OCI-M1 (cell line): ENCODE measurements around the gene OCA2.
"Not testable (repeated sequence)": the region's sequence is repeated elsewhere in the genome, so short reads cannot be mapped to it uniquely, and the experiment has no call there.

Experiments
- DNase-seq: peaks from one replicate; lab custom pipeline; 2025; lab: John Stamatoyannopoulos, UW

The OCA2 gene

DNA sequence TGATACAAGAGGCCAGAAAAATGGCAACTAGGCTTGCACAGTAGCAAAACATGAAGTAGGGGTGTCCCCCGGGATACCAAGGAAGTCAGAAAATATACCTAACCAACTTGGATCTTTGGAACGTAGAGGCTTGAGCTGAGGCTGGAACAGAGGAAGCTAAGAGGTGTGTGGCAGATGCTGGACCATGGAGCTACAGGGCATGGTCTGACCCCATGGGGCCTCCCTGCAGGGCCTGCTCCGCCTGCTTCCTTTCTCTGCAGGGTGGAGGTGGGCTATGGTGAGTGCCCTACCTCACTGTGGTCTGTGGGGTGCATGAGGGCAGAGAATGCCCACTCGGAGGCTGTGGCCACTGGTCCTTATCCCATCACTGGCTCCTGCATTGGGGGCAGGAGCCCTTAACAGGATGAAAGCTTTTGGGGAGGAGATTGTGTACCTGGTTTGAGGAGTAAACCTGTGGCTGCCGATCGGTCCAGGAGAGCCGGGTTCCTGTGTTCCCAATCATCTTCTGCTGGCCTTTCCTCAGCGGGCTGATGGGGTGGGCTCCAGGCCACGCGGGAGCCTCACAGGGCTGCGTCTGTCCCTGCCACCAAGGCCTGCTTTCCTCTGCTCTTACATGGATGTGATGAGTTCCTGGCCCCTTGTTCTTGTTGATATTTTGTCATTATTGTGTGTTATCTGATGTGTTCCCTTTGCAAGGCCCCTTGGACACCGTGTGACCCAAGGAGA lies 96.8 kb downstream of the OCA2 start:
- DNase-seq, result no peak

- DNase-seq, result no peak
Observed at GRCh38 chr15:28001641-28002040, 97.5 kb downstream of the OCA2 start.

GRCh38 chr15:27993996-27994780 lies 104.9 kb downstream of the OCA2 start:
- DNase-seq, result no peak

- no peak for DNase-seq
Observed at GRCh38 chr15:27993544-27993943, 105.6 kb downstream of the OCA2 start.

- no peak for DNase-seq
Observed at GRCh38 chr15:27990521-27991515, 108.3 kb downstream of the OCA2 start.

- DNase-seq, result no peak
Observed at GRCh38 chr15:27989838-27990237, 109.3 kb downstream of the OCA2 start.

DNA sequence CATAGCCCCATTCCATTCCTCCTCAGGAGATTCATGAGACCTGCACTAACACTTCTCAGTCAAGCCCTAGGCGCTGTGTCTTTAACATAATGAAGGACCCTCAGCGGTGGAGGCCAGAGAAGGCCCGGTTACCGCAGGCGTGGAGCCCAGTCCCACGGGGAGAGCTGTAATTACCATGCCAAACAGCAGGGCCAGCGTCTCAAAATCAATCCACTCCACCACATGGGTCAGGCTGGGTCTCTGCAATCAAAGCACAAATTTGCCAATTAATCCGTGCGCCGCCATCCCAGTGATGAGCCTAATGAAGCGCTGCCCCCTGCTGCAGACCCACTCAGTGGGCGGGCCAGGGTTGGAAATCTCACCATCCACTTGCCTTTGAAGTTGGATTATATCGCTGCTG lies 109.7 kb downstream of the OCA2 start:
- DNase-seq, result no peak

DNA sequence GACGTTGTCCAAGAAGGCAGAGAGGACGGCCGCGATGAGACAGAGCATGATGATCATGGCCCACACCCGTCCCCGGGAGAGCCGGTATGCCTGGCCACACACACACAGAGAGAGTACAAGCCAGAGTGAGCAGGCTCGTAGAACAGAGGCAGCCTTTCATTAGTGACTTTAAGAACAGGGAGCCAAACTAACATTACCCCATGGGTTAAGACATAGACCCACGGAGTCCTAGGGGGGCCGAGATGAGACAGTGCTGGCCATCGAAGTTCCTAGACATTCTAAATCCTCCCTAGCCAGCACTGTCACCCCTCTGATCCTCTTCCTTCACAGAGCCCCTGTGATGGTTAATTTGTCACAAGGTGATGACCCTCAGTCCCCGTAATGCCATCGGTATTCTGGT lies 114.0 kb downstream of the OCA2 start:
- DNase-seq, result no peak

GRCh38 chr15:27983496-27983895 lies 115.6 kb downstream of the OCA2 start:
- no peak for DNase-seq

DNA sequence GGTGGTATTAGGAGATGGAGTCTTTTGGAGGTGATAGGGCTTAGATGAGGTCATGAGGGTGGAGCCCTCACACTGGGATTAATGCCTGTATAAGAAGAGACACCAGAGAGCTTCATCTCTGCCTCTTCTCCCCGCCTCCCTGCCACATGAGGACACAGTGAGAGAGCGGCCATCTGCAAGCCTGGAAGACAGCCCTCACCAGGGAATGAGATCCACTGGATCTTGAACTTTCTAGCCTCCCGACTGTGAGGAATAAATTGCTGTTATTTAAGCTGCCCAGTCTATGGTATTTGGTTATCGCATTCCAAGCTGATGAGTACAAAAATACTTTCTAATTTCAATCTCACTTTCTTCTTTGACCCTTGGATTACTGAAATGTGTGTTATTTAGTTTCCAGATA lies 121.4 kb downstream of the OCA2 start:
- DNase-seq, result no peak

DNA sequence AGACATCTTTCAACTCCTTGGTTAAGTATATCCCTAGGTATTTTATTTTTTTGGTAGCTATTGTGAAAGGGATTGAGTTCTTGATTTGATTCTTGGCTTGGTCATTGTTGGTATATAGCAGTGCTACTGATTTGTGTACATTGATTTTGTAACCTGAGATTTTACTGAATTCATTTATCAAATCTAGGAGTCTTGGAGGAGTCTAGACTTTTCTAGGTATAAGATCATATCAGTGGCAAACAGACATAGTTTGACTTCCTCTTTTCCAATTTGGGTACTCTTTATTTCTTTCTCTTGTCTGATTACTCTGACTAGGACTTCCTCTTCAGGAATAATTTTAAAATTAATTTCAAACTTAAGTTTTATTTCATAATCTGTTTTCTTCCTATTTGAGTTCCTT lies 125.2 kb downstream of the OCA2 start:
- peak; percentile 84 for DNase-seq

GRCh38 chr15:27970661-27971392 lies 128.3 kb downstream of the OCA2 start:
- no peak for DNase-seq

GRCh38 chr15:27967541-27967940 lies 131.6 kb downstream of the OCA2 start:
- DNase-seq, result no peak

DNA sequence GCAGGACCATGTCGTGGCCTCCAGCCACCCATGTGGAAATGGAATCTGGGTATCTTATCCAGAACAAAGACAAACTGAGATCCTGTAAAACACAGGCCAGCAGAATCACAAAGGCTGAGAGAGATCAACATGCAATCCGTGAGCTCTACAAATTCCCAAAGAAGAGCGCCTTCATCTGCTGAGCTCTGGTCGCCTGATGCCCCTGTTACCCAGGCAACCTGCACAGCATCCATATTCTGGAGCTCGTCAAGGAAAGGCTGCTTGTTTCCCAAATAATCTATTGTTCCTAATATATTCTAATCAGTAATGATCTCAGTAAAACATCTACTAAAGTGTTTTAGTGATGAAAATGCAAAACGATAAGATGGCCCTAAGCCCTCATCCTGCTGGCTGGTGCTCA lies 133.6 kb downstream of the OCA2 start:
- DNase-seq, result no peak

DNA sequence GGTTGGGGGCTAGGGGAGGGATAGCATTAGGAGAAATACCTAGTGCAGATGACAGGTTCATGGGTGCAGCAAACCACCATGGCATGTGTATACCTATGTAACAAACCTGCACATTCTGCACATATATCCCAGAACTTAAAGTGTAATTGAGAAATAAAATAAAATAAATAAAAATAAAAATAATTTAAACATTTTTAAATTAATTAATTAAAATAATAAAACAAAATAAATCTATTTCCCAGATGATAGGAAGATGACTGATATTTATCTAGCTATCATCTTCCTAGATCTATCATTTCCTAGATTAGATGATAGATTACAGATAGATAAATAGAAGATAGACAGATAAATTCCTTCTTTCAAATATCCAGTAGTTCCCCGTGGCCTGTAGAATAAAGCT lies 137.3 kb downstream of the OCA2 start:
- DNase-seq, result no peak

GRCh38 chr15:27958911-27959578 lies 140.1 kb downstream of the OCA2 start:
- DNase-seq, result peak; percentile 30

DNA sequence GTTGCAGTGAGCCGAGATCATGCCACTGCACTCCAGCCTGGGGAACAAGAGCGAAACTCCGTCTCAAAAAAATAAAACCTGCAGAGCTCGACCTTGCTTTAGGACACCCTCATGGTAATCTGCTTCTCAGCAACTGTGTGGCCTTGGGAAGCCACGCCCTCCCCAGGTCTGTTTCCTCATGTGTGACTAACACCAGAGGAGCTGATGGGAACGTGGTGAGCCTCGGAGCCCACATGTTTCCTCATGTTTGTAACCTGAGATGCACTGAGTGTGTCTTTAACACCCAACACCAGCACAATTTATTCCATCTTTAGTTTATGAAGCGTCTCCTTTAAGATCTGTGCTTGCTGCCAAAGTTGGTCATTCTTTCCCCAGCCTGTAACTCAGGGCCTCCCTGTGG lies 142.8 kb downstream of the OCA2 start:
- DNase-seq, result peak; percentile 1

GRCh38 chr15:27955087-27955486 lies 144.0 kb downstream of the OCA2 start:
- no peak for DNase-seq

- DNase-seq, result not testable (repeated sequence)
Observed at GRCh38 chr15:27952593-27952992, 146.5 kb downstream of the OCA2 start.

- no peak for DNase-seq
Observed at GRCh38 chr15:27951191-27951890, 147.8 kb downstream of the OCA2 start.
